NB4 (cell line): Measurements from ENCODE around the gene FAM81A.

Experiments
- POLR2A ChIP-seq: IDR thresholded peaks from 2 replicates; pipeline ENCODE4 v1.6.1; 2011; ENCODE audit warnings: mild to moderate bottlenecking; ENCODE audit not compliant: insufficient read length; ENCODE audit errors: extremely low read depth
- TF ChIP-seq, protein P1 (sequence below): IDR thresholded peaks from one replicate; pipeline ENCODE4 v1.5.1; 2012; ENCODE audit warnings: low read depth, low read length

DNA sequence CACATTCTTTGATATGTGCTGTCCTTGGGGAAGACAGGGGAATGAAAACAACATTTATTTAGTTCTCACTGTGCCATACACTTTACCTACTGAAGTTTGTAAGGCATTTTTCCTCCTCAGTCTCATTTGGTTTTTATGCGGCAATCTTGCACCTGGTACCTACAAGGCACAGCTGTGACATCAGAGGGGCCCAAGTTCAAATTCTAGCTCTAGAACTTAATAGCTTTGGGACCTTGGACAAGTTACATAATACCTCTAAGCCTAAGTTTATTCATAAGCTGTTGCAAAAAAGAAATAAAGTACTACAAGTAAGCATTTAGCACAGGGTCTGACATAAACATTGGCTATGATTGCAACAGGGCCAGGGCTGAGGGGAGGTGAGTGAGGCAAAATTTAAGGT, 5.6 kb upstream of the FAM81A start:
- TF ChIP-seq, protein P1, sequence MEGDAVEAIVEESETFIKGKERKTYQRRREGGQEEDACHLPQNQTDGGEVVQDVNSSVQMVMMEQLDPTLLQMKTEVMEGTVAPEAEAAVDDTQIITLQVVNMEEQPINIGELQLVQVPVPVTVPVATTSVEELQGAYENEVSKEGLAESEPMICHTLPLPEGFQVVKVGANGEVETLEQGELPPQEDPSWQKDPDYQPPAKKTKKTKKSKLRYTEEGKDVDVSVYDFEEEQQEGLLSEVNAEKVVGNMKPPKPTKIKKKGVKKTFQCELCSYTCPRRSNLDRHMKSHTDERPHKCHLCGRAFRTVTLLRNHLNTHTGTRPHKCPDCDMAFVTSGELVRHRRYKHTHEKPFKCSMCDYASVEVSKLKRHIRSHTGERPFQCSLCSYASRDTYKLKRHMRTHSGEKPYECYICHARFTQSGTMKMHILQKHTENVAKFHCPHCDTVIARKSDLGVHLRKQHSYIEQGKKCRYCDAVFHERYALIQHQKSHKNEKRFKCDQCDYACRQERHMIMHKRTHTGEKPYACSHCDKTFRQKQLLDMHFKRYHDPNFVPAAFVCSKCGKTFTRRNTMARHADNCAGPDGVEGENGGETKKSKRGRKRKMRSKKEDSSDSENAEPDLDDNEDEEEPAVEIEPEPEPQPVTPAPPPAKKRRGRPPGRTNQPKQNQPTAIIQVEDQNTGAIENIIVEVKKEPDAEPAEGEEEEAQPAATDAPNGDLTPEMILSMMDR, result no peak
- TF ChIP-seq POLR2A, result no peak
